NCI-H2107 treated with DMSO at 0.1 percent for 48 hours (cell line): ENCODE data around the gene HSFY1.
"Not testable (repeated sequence)": the region's sequence is repeated elsewhere in the genome, so short reads cannot be mapped to it uniquely, and the experiment has no call there.

Source experiments
- DNase-seq: peaks from one replicate; lab custom pipeline; 2025; ENCODE audit not compliant: unreplicated experiment; lab: John Stamatoyannopoulos, UW

Gene HSFY1, protein sequence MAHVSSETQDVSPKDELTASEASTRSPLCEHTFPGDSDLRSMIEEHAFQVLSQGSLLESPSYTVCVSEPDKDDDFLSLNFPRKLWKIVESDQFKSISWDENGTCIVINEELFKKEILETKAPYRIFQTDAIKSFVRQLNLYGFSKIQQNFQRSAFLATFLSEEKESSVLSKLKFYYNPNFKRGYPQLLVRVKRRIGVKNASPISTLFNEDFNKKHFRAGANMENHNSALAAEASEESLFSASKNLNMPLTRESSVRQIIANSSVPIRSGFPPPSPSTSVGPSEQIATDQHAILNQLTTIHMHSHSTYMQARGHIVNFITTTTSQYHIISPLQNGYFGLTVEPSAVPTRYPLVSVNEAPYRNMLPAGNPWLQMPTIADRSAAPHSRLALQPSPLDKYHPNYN

DNA sequence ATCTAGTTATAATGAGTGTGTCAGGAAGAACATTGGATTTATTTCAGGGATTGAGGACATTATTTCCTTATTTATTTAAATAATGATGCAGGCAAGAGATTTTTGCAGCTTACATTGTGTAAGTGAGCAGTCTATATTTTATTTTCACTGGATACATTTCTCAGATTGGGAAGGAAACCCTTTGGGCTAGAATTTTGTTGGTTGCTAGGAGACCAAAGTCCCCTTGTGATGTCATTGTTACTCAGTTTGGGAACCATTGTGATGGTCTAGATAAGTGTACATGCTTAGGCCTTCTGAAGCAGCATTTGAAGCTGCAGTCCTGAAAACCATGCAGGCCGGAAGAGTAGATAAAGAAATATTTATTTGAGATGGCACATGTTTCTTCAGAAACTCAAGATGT, at the start of gene HSFY1:
Gene HSFY1 (plus strand): TSS at position 301 of the 400 bp plus-strand sequence. CDS start 68 bp downstream, at position 369.
- not testable (repeated sequence) for DNase-seq

DNA sequence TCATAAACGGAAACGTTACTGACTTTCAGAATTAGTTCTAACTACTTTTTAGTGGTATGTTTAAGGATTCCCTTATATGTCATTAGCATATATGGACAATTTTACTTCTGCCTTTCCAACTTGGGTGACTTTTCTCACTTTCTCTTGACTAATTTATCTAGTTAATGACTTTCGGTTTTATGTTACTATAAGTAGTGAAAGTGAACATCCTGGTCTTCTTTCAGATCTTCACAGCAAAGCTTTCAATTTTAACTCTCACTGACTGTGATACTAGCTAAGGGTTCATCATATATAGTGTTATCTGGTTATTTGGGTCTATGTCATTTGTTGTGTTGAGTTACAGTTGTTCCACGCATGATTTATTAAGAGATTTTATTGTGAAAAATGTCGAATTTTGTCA, 42.3 kb upstream of the HSFY1 start:
- not testable (repeated sequence) for DNase-seq

DNA sequence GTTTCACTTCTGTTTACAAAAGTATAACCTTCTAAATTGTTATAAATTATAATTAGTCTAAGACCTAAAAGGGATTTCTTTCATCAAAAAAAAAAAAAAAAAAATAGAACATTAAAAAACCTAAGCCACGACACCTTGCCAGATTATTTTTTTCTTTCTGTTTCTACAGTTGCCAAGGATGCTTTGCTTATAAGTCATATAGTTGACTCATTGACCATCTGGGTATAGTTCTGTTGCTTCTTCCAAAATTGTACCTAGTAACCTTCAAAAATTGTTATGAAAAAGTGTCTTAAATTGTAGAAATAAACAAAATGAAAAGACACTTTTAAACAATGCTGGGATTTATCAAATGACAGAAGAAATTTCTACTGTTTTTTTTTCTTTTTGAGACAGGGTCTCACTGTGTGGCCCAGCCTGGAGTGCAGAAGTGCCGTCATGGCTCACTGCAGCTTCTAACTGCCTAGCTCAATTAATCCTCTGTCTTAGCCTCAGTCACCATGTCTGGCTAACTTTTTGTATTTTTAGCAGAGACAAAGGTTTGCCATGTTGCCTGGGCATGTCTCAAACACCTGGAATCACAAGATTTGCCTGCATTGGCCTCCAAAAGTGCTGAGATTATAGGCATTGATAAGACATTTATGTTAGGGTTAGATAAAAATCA, 15.4 kb upstream of the HSFY1 start:
- not testable (repeated sequence) for DNase-seq

DNA sequence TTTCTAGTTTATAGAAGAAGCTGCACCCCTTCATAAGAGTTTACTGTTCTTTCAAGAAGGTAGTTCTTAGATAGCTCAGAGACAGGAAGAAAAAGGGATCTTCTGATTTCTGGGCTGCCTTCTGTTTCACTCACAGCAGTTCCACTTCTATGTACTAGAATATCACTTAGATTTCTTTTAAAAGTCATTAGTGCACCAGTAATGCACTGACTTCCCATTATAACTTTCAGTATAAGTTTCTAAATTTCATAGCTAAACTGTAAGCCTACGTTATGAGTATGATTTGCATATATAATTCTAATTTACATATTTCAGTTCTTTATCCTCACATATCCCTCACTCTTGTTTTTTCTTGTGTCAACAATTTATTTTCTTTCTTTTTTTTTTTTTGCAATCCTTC, 7.6 kb upstream of the HSFY1 start:
- not testable (repeated sequence) for DNase-seq

DNA sequence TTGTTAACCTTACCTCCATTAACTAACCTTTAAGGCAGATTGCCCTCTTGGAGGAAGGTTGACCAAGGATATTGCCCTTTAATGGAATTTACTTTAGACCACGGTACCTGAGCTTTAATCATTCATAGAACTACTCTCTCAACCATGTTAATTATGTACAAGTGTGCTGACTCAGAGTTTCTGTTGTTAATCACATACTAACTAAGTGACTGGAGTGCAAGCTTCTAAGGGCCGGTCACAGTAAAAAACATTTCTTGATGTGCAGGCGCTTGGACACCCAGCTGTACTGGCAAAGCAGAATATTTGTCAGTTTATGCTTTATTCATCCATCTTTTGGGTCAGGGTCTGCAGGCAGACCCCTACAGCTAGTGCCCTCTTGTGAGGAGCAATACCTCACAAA, 6.6 kb downstream of the HSFY1 start:
- DNase-seq: not testable (repeated sequence)

DNA sequence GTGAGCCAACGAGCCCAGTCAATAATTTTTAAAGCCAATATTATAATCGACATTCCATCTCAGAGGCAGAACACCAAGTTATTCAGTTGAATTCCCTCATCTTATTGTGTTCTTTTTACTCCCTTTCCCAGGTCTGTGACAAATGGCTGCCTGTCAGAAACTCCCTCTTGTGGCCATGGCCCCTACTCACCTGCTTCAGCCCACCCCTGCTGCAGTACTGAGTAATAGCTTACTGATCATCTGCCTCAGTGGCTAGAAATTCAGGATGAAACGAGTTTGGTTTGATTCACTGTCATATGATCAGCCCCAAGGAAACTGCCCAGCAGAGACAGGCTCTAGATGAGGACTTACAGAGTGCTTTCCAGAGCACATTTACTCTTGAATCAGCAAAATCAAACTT, 19.4 kb downstream of the HSFY1 start:
- not testable (repeated sequence) for DNase-seq
